MCF 10A (cell line): ENCODE results near the gene FEZ2. TPM values are rescaled to one million over a fixed set of nuclear protein-coding genes. Genes with fewer than 3 reads are reported as not detected.

Experiments
- BruUV-seq: library from RNA; stranded (reverse); fragments of 400-500 nt; replicated peaks from 2 replicates; lab custom pipeline; 2021; lab: Mats Ljungman, UMichigan
- CTCF ChIA-PET: fragments of 300-600 bp; sonication (Branson Sonifier 250); formaldehyde crosslinking; extraction: SDS; loops from one replicate; lab custom pipeline; 2021; ENCODE audit warnings: antibody characterized with exemption, inconsistent platforms; lab: Yijun Ruan, JAX
- POLR2A ChIA-PET: fragments of 300-600, 350-650 bp; sonication (Branson Sonifier 250); formaldehyde crosslinking; extraction: SDS; loops from one replicate; lab custom pipeline; 2020; ENCODE audit warnings: antibody characterized with exemption, inconsistent platforms; lab: Yijun Ruan, JAX
- DNase-seq: peaks from one replicate; pipeline ENCODE4 v3.0.0-alpha.2; 2018; ENCODE audit not compliant: unreplicated experiment
- H3K27ac Mint-ChIP-seq: one replicate; pipeline ENCODE4 v1.8.0; 2022; ENCODE audit warnings: mild to moderate bottlenecking, low read depth, mixed read lengths; ENCODE audit not compliant: unreplicated experiment
- H3K27me3 Mint-ChIP-seq: one replicate; pipeline ENCODE4 v1.8.0; 2022; ENCODE audit warnings: mixed read lengths; ENCODE audit not compliant: insufficient read depth, unreplicated experiment
- H3K36me3 Mint-ChIP-seq: one replicate; pipeline ENCODE4 v1.8.0; 2022; ENCODE audit warnings: mild to moderate bottlenecking, moderate library complexity, mixed read lengths; ENCODE audit not compliant: insufficient read depth, unreplicated experiment
- H3K4me1 Mint-ChIP-seq: one replicate; pipeline ENCODE4 v1.8.0; 2022; ENCODE audit warnings: mixed read lengths; ENCODE audit not compliant: insufficient read depth, unreplicated experiment
- H3K4me3 Mint-ChIP-seq: one replicate; pipeline ENCODE4 v1.8.0; 2022; ENCODE audit warnings: mild to moderate bottlenecking, moderate library complexity, mixed read lengths; ENCODE audit not compliant: unreplicated experiment
- H3K9me3 Mint-ChIP-seq: one replicate; pipeline ENCODE4 v1.8.0; 2022; ENCODE audit warnings: mixed read lengths; ENCODE audit not compliant: unreplicated experiment
- CTCF ChIP-seq: fragments of 200-600 bp; IDR thresholded peaks from one replicate; pipeline ENCODE4 v1.8.0; 2022; ENCODE audit warnings: antibody characterized with exemption, mild to moderate bottlenecking; ENCODE audit not compliant: unreplicated experiment
- intact Hi-C: fragments of 100-400 bp; cut with micrococcal nuclease; formaldehyde crosslinking; loops from 2 replicates; pipeline ENCODE4 v1.14.1; 2022
- total RNA-seq: library from RNA; stranded (reverse); gene quantifications from 2 replicates; pipeline ENCODE4 v1.2.3, GENCODE V29; 2022

The FEZ2 gene
- total RNA-seq, 1 experiment from 2014 or later = 31.9 TPM

GRCh38 chr2:36523153-36523552, 74.8 kb downstream of the FEZ2 start:
- intact Hi-C loops = no loop called here
- no peak overlapping the region for H3K27ac Mint-ChIP-seq
- no peaks in the 10 kb centered on the region for H3K4me1 Mint-ChIP-seq
- H3K4me3 Mint-ChIP-seq = no peak overlapping the region
- H3K9me3 Mint-ChIP-seq = no peaks in the 10 kb centered on the region
- H3K36me3 Mint-ChIP-seq = peaks cover 90% of the 10 kb centered on the region
- BruUV-seq = no TSS peak
- no peak for TF ChIP-seq CTCF
- DNase-seq = no peak
- POLR2A ChIA-PET = interaction anchor here (0.6 kb wide), 1 partner anchor 837 kb away, joined by 4 read pairs; no protein-coding TSS in a partner anchor
- no peaks in the 10 kb centered on the region for H3K27me3 Mint-ChIP-seq
- CTCF ChIA-PET = interaction anchor here (0.6 to 2.6 kb wide), 7 partner anchors 8 to 270 kb away, joined by 3 to 11 read pairs (median 5); no protein-coding TSS in a partner anchor

GRCh38 chr2:36520431-36520830, 77.5 kb downstream of the FEZ2 start:
- CTCF ChIA-PET = interaction anchor here (2.2 kb wide), 1 partner anchor 144 kb away, joined by 8 read pairs; no protein-coding TSS in a partner anchor
- POLR2A ChIA-PET = interaction anchor here (0.9 kb wide), 1 partner anchor 10 kb away, joined by 3 read pairs; no protein-coding TSS in a partner anchor
- intact Hi-C loops = no loop called here
- peak overlapping the region; percentile 73 for H3K27ac Mint-ChIP-seq
- no peaks in the 10 kb centered on the region for H3K9me3 Mint-ChIP-seq
- H3K4me3 Mint-ChIP-seq = no peak overlapping the region
- no peak for TF ChIP-seq CTCF
- no TSS peak for BruUV-seq
- no peaks in the 10 kb centered on the region for H3K4me1 Mint-ChIP-seq
- H3K27me3 Mint-ChIP-seq = no peaks in the 10 kb centered on the region
- DNase-seq = no peak
- H3K36me3 Mint-ChIP-seq = peaks cover 96% of the 10 kb centered on the region

GRCh38 chr2:36516136-36516870, 81.7 kb downstream of the FEZ2 start:
- intact Hi-C loops = no loop called here
- Mint-ChIP-seq H3K27ac (no peak overlapping the region), H3K4me3 (no peak overlapping the region), H3K36me3 (peaks cover 96% of the 10 kb centered on the region), H3K27me3 (no peaks in the 10 kb centered on the region), H3K4me1 (no peaks in the 10 kb centered on the region), H3K9me3 (no peaks in the 10 kb centered on the region)
- ChIA-PET POLR2A (interaction anchor here (0.8 kb wide), 1 partner anchor 32 kb away, joined by 4 read pairs; no protein-coding TSS in a partner anchor), CTCF (interaction anchor here (1.0 to 1.2 kb wide), 2 partner anchors 9 to 143 kb away, joined by 3 to 4 read pairs; no protein-coding TSS in a partner anchor)
- no peak for TF ChIP-seq CTCF
- no peak for DNase-seq
- BruUV-seq = no TSS peak

GRCh38 chr2:36515538-36515937, 82.4 kb downstream of the FEZ2 start:
- Mint-ChIP-seq H3K36me3 (peaks cover 96% of the 10 kb centered on the region), H3K27me3 (no peaks in the 10 kb centered on the region), H3K9me3 (no peaks in the 10 kb centered on the region), H3K27ac (no peak overlapping the region), H3K4me1 (no peaks in the 10 kb centered on the region), H3K4me3 (no peak overlapping the region)
- BruUV-seq = no TSS peak
- intact Hi-C loops = no loop called here
- TF ChIP-seq CTCF = no peak
- no peak for DNase-seq
- POLR2A ChIA-PET = no interaction called here
- CTCF ChIA-PET = interaction anchor here (1.2 to 1.9 kb wide), 3 partner anchors 8 to 149 kb away, joined by 3 to 5 read pairs (median 4); no protein-coding TSS in a partner anchor
